GM12878 (cell line): Measurements from ENCODE around the gene STAT4. TPM values are rescaled to one million over a fixed set of nuclear protein-coding genes. Genes with fewer than 3 reads are reported as not detected.
A peak's percentile ranks its signal among the peaks of the same experiment; 100 is the strongest.

Experiments
- ATF7 ChIP-seq: fragments of 450-650 bp; IDR thresholded peaks from 2 replicates; pipeline ENCODE4 v1.6.1; 2016; ENCODE audit warnings: low read depth, mild to moderate bottlenecking
- BCL11A ChIP-seq: IDR thresholded peaks from 2 replicates; pipeline ENCODE4 v1.6.1; 2011; ENCODE audit warnings: low read depth, low read length
- BHLHE40 ChIP-seq, 2 experiments: fragments of 450-650 bp in 1 of 2; IDR thresholded peaks; 2 replicates each; pipeline ENCODE4 v1.6.1; 2011 to 2017; ENCODE audit warnings: low read depth in 2 of 2, borderline replicate concordance in 1 of 2, improper control_type of control experiment in 1 of 2, low read length in 1 of 2, mild to moderate bottlenecking in 1 of 2
- CBFB ChIP-seq: IDR thresholded peaks from 2 replicates; pipeline ENCODE4 v1.6.1; 2016; ENCODE audit warnings: antibody characterized with exemption, low read depth
- CBX3 ChIP-seq: fragments of 200-600 bp; sonication (generic); IDR thresholded peaks from 2 replicates; pipeline ENCODE4 v1.6.1; 2016; ENCODE audit warnings: low read depth, borderline replicate concordance
- CEBPB ChIP-seq, 2 experiments: fragments of 150-350 bp in 1 of 2; IDR thresholded peaks; 2 replicates each; pipeline ENCODE4 v1.6.1; 2012 to 2014; ENCODE audit warnings: low read depth in 2 of 2, low read length in 2 of 2, borderline replicate concordance in 1 of 2, inconsistent platforms in 1 of 2
- CHD4 ChIP-seq: fragments of 200-600 bp; sonication (generic); IDR thresholded peaks from 2 replicates; pipeline ENCODE4 v1.6.1; 2016; ENCODE audit warnings: mild to moderate bottlenecking
- CREB1 ChIP-seq: IDR thresholded peaks from 2 replicates; pipeline ENCODE4 v1.6.1; 2012; ENCODE audit warnings: low read depth, mild to moderate bottlenecking, inconsistent platforms
- DPF2 ChIP-seq: fragments of 450-650 bp; IDR thresholded peaks from 2 replicates; pipeline ENCODE4 v1.6.1; 2017; ENCODE audit warnings: mild to moderate bottlenecking
- EZH2 ChIP-seq: IDR thresholded peaks from 2 replicates; pipeline ENCODE4 v1.6.1; 2012; ENCODE audit warnings: low read depth, mild to moderate bottlenecking, control low read depth, inconsistent platforms, low read length, borderline replicate concordance; ENCODE audit not compliant: control insufficient read depth
- FOXM1 ChIP-seq: IDR thresholded peaks from 2 replicates; pipeline ENCODE4 v1.6.1; 2012; ENCODE audit warnings: low read depth, mild to moderate bottlenecking, inconsistent platforms, low read length, moderate library complexity
- GABPA ChIP-seq: IDR thresholded peaks from 2 replicates; pipeline ENCODE4 v1.6.1; 2014; ENCODE audit warnings: antibody characterized with exemption, low read depth, mild to moderate bottlenecking, inconsistent platforms
- GATAD2B ChIP-seq: fragments of 450-650 bp; conservative IDR thresholded peaks from 2 replicates; pipeline ENCODE4 v1.6.1; 2017; ENCODE audit warnings: low read depth, mild to moderate bottlenecking, moderate library complexity
- HCFC1 ChIP-seq: fragments of 150-350 bp; IDR thresholded peaks from 2 replicates; pipeline ENCODE4 v1.6.1; 2014; ENCODE audit warnings: low read length
- IKZF1 ChIP-seq: fragments of 450-650 bp; conservative IDR thresholded peaks from 2 replicates; pipeline ENCODE4 v1.6.1; 2017; ENCODE audit warnings: antibody characterized with exemption, mild to moderate bottlenecking
- IKZF2 ChIP-seq, 2 experiments: fragments of 450-650 bp; IDR thresholded peaks; 2 replicates each; pipeline ENCODE4 v1.6.1; 2017; ENCODE audit warnings: mild to moderate bottlenecking in 2 of 2, moderate library complexity in 2 of 2
- JUNB ChIP-seq: IDR thresholded peaks from 2 replicates; pipeline ENCODE4 v1.6.1; 2016; ENCODE audit warnings: antibody characterized with exemption, mild to moderate bottlenecking
- NFXL1 ChIP-seq: fragments of 450-650 bp; IDR thresholded peaks from 2 replicates; pipeline ENCODE4 v1.6.1; 2017; ENCODE audit warnings: antibody characterized with exemption, mild to moderate bottlenecking, borderline replicate concordance
- PAX5 ChIP-seq: IDR thresholded peaks from 2 replicates; pipeline ENCODE4 v1.6.1; 2011; ENCODE audit warnings: low read depth, low read length, borderline replicate concordance
- RCOR1 ChIP-seq: conservative IDR thresholded peaks from 2 replicates; pipeline ENCODE4 v1.6.1; 2012; ENCODE audit warnings: low read depth, low read length, improper control_type of control experiment
- SMC3 ChIP-seq: IDR thresholded peaks from 2 replicates; pipeline ENCODE4 v1.6.1; 2011; ENCODE audit warnings: low read length, improper control_type of control experiment, borderline replicate concordance
- SREBF1 ChIP-seq: IDR thresholded peaks from 2 replicates; pipeline ENCODE4 v1.6.1; 2012; ENCODE audit warnings: mild to moderate bottlenecking, low read length
- polyA plus RNA-seq, 11 experiments: library from polyadenylated mRNA; depleted of rRNA in 4 of 11; unstranded in 6 of 11; stranded (reverse) in 5 of 11; fragments of >200 nt; fragmentation: Nextera tagmentation in 4 of 11; fragmentation: Illumina TruSeq in 1 of 11; extraction: Ambion mirVana in 4 of 11; extraction: Trizol in 1 of 11; gene quantifications; 1 replicate in 1 of 11; 2 replicates in 10 of 11; pipeline versions ENCODE4 v1.2.1 to v1.2.3, GENCODE V29; 2011 to 2016; ENCODE audit warnings: inconsistent platforms in 2 of 11, missing spikeins in 2 of 11, low read depth in 1 of 11
- total RNA-seq, 4 experiments: library from RNA; depleted of rRNA in 3 of 4; stranded (reverse); fragments of >200 nt in 3 of 4; fragmentation: Illumina TruSeq in 1 of 4; extraction: Trizol in 1 of 4; gene quantifications; 2 replicates each; pipeline versions ENCODE4 v1.2.1 to v1.2.3, GENCODE V29; 2013 to 2021
- TF ChIP-seq, protein P1 (sequence below): IDR thresholded peaks from 2 replicates; pipeline ENCODE4 v1.6.1; 2012; ENCODE audit warnings: low read length, inconsistent platforms
- TF ChIP-seq, protein P2 (sequence below): fragments of 450-650 bp; IDR thresholded peaks from 2 replicates; pipeline ENCODE4 v1.6.1; 2018; ENCODE audit warnings: borderline replicate concordance, mild to moderate bottlenecking; ENCODE audit not compliant: partially characterized antibody

The STAT4 gene
- total and polyA plus RNA-seq, 10 of the 15 experiments (the other 5 are each of a cell fraction or from before 2014, with no cell fraction given), result 3.1 to 9.3 (median 7.1) TPM

DNA sequence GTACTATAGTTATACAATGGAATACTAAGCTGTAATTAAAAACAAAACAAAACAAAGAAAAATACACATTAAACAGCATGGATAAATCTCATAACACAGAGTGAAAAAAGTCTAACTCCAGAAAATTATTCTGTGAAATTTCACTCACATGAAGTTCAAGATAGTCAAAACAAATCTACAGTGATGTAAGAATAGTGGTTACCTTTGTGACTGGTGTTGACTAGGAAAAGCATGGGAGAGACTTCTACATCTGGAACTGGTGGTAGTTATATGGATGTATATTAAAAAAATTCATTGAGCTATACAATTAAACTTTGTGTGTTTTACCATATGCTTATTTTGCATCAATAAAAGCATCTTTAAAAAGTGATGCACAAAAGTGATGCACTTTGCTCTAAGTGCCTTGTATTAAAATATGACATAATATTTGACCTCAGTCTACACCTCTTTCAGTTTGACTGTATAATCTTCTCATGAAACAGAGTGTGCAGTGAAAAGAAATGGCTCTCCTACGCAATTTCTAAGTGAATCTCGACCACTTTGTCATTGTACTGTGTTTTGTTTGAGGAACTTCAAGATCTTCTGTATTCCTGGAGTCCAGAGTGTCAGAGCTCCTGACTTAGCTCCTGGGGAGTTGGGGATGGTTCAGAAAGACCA is 28.0 kb downstream of the STAT4 start (continued):
- no peak for TF ChIP-seq CBX3
- peak; percentile 31; the same call in 1 of the 2 replicates for TF ChIP-seq GABPA
- 0 out of 4 replicates have a peak, but pooled peaks of 1 of the 2 experiments have one; percentile 23 for TF ChIP-seq CEBPB (IDR thresholded peaks at IDR 0.05; ENCODE audit: borderline replicate concordance in 1 of 2, low read depth in 2 of 2, low read length in 2 of 2)
- TF ChIP-seq CBFB, result 0 out of 2 replicates have a peak, but pooled peaks have one; percentile 27
- no peak for TF ChIP-seq SREBF1
- no peak for TF ChIP-seq GATAD2B
- TF ChIP-seq NFXL1, result no peak
- no peak for TF ChIP-seq CHD4
- TF ChIP-seq FOXM1, result peak; percentile 47; the same call in 1 of the 2 replicates
- peak; percentile 58; the same call in 1 of the 2 replicates for TF ChIP-seq BCL11A
- TF ChIP-seq DPF2, result 0 out of 2 replicates have a peak, but pooled peaks have one; percentile 23
- TF ChIP-seq, protein P1, sequence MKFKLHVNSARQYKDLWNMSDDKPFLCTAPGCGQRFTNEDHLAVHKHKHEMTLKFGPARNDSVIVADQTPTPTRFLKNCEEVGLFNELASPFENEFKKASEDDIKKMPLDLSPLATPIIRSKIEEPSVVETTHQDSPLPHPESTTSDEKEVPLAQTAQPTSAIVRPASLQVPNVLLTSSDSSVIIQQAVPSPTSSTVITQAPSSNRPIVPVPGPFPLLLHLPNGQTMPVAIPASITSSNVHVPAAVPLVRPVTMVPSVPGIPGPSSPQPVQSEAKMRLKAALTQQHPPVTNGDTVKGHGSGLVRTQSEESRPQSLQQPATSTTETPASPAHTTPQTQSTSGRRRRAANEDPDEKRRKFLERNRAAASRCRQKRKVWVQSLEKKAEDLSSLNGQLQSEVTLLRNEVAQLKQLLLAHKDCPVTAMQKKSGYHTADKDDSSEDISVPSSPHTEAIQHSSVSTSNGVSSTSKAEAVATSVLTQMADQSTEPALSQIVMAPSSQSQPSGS, result peak; percentile 54
- TF ChIP-seq IKZF2 (IDR thresholded peaks at IDR 0.05), result peak in 1 of 2 experiments; percentile 40; a peak in 1 of 4 replicates
- TF ChIP-seq CREB1, result peak; percentile 77
- no peak for TF ChIP-seq SMC3
- TF ChIP-seq HCFC1, result no peak
- TF ChIP-seq RCOR1, result no peak
- 0 out of 2 replicates have a peak, but pooled peaks have one; percentile 26 for TF ChIP-seq IKZF1
- TF ChIP-seq EZH2, result no peak
- no peak for TF ChIP-seq PAX5
- TF ChIP-seq JUNB, result peak; percentile 95
- peak; percentile 75 for TF ChIP-seq ATF7
- TF ChIP-seq BHLHE40 (IDR thresholded peaks at IDR 0.05; ENCODE audit: borderline replicate concordance in 1 of 2, low read depth in 2 of 2, low read length in 1 of 2), result 0 out of 4 replicates have a peak, but pooled peaks of 1 of the 2 experiments have one; percentile 7
- TF ChIP-seq, protein P2, sequence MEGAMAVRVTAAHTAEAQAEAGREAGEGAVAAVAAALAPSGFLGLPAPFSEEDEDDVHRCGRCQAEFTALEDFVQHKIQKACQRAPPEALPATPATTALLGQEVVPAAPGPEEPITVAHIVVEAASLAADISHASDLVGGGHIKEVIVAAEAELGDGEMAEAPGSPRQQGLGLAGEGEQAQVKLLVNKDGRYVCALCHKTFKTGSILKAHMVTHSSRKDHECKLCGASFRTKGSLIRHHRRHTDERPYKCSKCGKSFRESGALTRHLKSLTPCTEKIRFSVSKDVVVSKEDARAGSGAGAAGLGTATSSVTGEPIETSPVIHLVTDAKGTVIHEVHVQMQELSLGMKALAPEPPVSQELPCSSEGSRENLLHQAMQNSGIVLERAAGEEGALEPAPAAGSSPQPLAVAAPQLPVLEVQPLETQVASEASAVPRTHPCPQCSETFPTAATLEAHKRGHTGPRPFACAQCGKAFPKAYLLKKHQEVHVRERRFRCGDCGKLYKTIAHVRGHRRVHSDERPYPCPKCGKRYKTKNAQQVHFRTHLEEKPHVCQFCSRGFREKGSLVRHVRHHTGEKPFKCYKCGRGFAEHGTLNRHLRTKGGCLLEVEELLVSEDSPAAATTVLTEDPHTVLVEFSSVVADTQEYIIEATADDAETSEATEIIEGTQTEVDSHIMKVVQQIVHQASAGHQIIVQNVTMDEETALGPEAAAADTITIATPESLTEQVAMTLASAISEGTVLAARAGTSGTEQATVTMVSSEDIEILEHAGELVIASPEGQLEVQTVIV, result no peak
